Erythroblast (primary cell): ENCODE measurements around the gene CORO6.

Experiments
- GATA1 ChIP-seq: IDR thresholded peaks from 2 replicates; pipeline ENCODE4 v1.6.1; 2011; ENCODE audit warnings: low read depth, mild to moderate bottlenecking, control low read depth, low read length, moderate library complexity
- POLR2A ChIP-seq: IDR thresholded peaks from 2 replicates; pipeline ENCODE4 v1.6.1; 2011; ENCODE audit warnings: mild to moderate bottlenecking, low read length

- TF ChIP-seq POLR2A (no peak), GATA1 (no peak)
Observed at GRCh38 chr17:29595943-29596774, 26.6 kb downstream of the CORO6 start.
